Hematopoietic multipotent progenitor cell treated with erythropoietin and hydrocortisone succinate and interleukin-3 and kit ligand, for 8 days (in vitro differentiated cells): ENCODE data around the gene AGBL4.

ENCODE experiments used
- DNase-seq: peaks from one replicate; pipeline ENCODE4 v3.0.0-alpha.2; 2015

Gene AGBL4

GRCh38 chr1:49163031-49163430 lies 860.7 kb downstream of the AGBL4 start:
- no peak for DNase-seq

- DNase-seq: no peak
These were observed 863.1 kb downstream of the AGBL4 start for GRCh38 chr1:49160677-49161076.

- DNase-seq: no peak
These were observed 887.0 kb downstream of the AGBL4 start for GRCh38 chr1:49136738-49137251.

GRCh38 chr1:49125746-49126145 lies 898.0 kb downstream of the AGBL4 start:
- no peak for DNase-seq

GRCh38 chr1:49111931-49112330 lies 911.8 kb downstream of the AGBL4 start:
- DNase-seq: no peak

- no peak for DNase-seq
These were observed 917.3 kb downstream of the AGBL4 start for GRCh38 chr1:49106445-49106844.

- no peak for DNase-seq
These were observed 919.2 kb downstream of the AGBL4 start for GRCh38 chr1:49104575-49104974.

GRCh38 chr1:49102752-49103151 lies 921.0 kb downstream of the AGBL4 start:
- DNase-seq: no peak

- no peak for DNase-seq
These were observed 924.9 kb downstream of the AGBL4 start for GRCh38 chr1:49098866-49099265.

GRCh38 chr1:49086327-49086726 lies 937.4 kb downstream of the AGBL4 start:
- DNase-seq: no peak

GRCh38 chr1:49085079-49085478 lies 938.7 kb downstream of the AGBL4 start:
- DNase-seq: no peak

GRCh38 chr1:49060766-49061165 lies 963.0 kb downstream of the AGBL4 start:
- no peak for DNase-seq

GRCh38 chr1:49059087-49059486 lies 964.7 kb downstream of the AGBL4 start:
- DNase-seq: no peak

GRCh38 chr1:49052102-49052501 lies 971.7 kb downstream of the AGBL4 start:
- no peak for DNase-seq

- no peak for DNase-seq
These were observed 972.1 kb downstream of the AGBL4 start for GRCh38 chr1:49051647-49052046.

- DNase-seq: no peak
These were observed 973.7 kb downstream of the AGBL4 start for GRCh38 chr1:49050041-49050440.

- no peak for DNase-seq
These were observed 975.6 kb downstream of the AGBL4 start for GRCh38 chr1:49048188-49048587.

GRCh38 chr1:49046305-49046704 lies 977.4 kb downstream of the AGBL4 start:
- no peak for DNase-seq

GRCh38 chr1:49045371-49045770 lies 978.4 kb downstream of the AGBL4 start:
- DNase-seq: no peak

GRCh38 chr1:49036700-49037099 lies 987.1 kb downstream of the AGBL4 start:
- no peak for DNase-seq

- no peak for DNase-seq
These were observed 995.4 kb downstream of the AGBL4 start for GRCh38 chr1:49028396-49028795.

GRCh38 chr1:49026230-49026811 lies 997.4 kb downstream of the AGBL4 start:
- no peak for DNase-seq

- no peak for DNase-seq
These were observed 1007.5 kb downstream of the AGBL4 start for GRCh38 chr1:49016030-49016977.

- no peak for DNase-seq
These were observed 1010.7 kb downstream of the AGBL4 start for GRCh38 chr1:49013079-49013478.
